Neural cell (in vitro differentiated cells): ENCODE measurements around the gene PPM1L. TPM values are rescaled to one million over a fixed set of nuclear protein-coding genes. Genes with fewer than 3 reads are reported as not detected.

ENCODE experiments used
- H2AFZ ChIP-seq: fragments of 200-600, 300-800 bp; sonication (generic), shearing (Covaris generic); 2 replicates; pipeline ENCODE4 v1.6.0; 2014; ENCODE audit warnings: low read depth, mild to moderate bottlenecking, antibody characterized with exemption, low read length, moderate library complexity
- H3F3A ChIP-seq: fragments of 200-600 bp; shearing (Covaris generic); 2 replicates; pipeline ENCODE4 v1.6.1; 2016; ENCODE audit warnings: mild to moderate bottlenecking, moderate library complexity, mixed read lengths, antibody characterized with exemption, low read length; ENCODE audit not compliant: insufficient read depth, poor library complexity, severe bottlenecking
- H3K27ac ChIP-seq: fragments of 200-600, 300-800 bp; sonication (generic), shearing (Covaris generic); 2 replicates; pipeline ENCODE4 v1.5.1; 2014; ENCODE audit warnings: mild to moderate bottlenecking, low read length, moderate library complexity
- H3K27me3 ChIP-seq: fragments of 300-800, 200-600 bp; sonication (generic), shearing (Covaris generic); 2 replicates; pipeline ENCODE4 v1.6.0; 2014; ENCODE audit warnings: mild to moderate bottlenecking, low read depth, low read length, moderate library complexity; ENCODE audit not compliant: insufficient read depth
- H3K36me3 ChIP-seq: fragments of 300-800, 200-600 bp; sonication (generic), shearing (Covaris generic); 2 replicates; pipeline ENCODE4 v1.5.1; 2014; ENCODE audit warnings: mild to moderate bottlenecking, antibody characterized with exemption, low read length, moderate library complexity; ENCODE audit not compliant: insufficient read depth
- H3K4me2 ChIP-seq: fragments of 300-800, 200-600 bp; sonication (generic), shearing (Covaris generic); 2 replicates; pipeline ENCODE4 v1.6.0; 2014; ENCODE audit warnings: mild to moderate bottlenecking, low read length
- H3K4me3 ChIP-seq: fragments of 300-800, 200-600 bp; sonication (generic), shearing (Covaris generic); 2 replicates; pipeline ENCODE4 v1.5.1; 2014; ENCODE audit warnings: mild to moderate bottlenecking, low read length, moderate library complexity
- H3K79me2 ChIP-seq: fragments of 200-600 bp; shearing (Covaris generic); replicated peaks from 2 replicates; pipeline ENCODE4 v1.6.0; 2014; ENCODE audit warnings: mild to moderate bottlenecking, low read length, moderate library complexity; ENCODE audit not compliant: insufficient read depth
- H3K9ac ChIP-seq: fragments of 300-800, 200-600 bp; sonication (generic), shearing (Covaris generic); 2 replicates; pipeline ENCODE4 v1.6.1; 2016; ENCODE audit warnings: mild to moderate bottlenecking, low read length, mixed read lengths
- H3K9me2 ChIP-seq: fragments of 200-600 bp; shearing (Covaris generic); 2 replicates; pipeline ENCODE4 v1.6.1; 2016; ENCODE audit warnings: mild to moderate bottlenecking, low read length, mixed read lengths; ENCODE audit not compliant: insufficient read depth
- H3K9me3 ChIP-seq: fragments of 200-600, 300-800 bp; sonication (generic), shearing (Covaris generic); 2 replicates; pipeline ENCODE4 v1.6.1; 2016; ENCODE audit warnings: mild to moderate bottlenecking, mixed run types, low read length, moderate library complexity, mixed read lengths
- H4K20me1 ChIP-seq: fragments of 200-600 bp; shearing (Covaris generic); 2 replicates; pipeline ENCODE4 v1.6.1; 2016; ENCODE audit warnings: mild to moderate bottlenecking, mixed run types; ENCODE audit not compliant: insufficient read depth
- CTCF ChIP-seq: fragments of 450-650 bp; IDR thresholded peaks from 2 replicates; pipeline ENCODE4 v1.5.1; 2014; ENCODE audit warnings: antibody characterized with exemption, mild to moderate bottlenecking, moderate library complexity; ENCODE audit not compliant: poor library complexity, severe bottlenecking
- EP300 ChIP-seq: fragments of 450-650 bp; conservative IDR thresholded peaks from 2 replicates; pipeline ENCODE4 v1.6.1; 2014; ENCODE audit warnings: antibody characterized with exemption, mild to moderate bottlenecking, moderate library complexity; ENCODE audit not compliant: poor library complexity, severe bottlenecking
- EZH2 ChIP-seq: fragments of 200-600, 300-800 bp; shearing (Covaris generic), sonication (generic); IDR thresholded peaks from 2 replicates; pipeline ENCODE4 v1.6.1; 2014; ENCODE audit warnings: antibody characterized with exemption, low read length, borderline replicate concordance, mild to moderate bottlenecking; ENCODE audit not compliant: insufficient read depth, poor library complexity, severe bottlenecking
- MXI1 ChIP-seq: fragments of 450-650 bp; conservative IDR thresholded peaks from 2 replicates; pipeline ENCODE4 v1.6.1; 2014; ENCODE audit warnings: antibody characterized with exemption, mild to moderate bottlenecking; ENCODE audit not compliant: poor library complexity, severe bottlenecking
- POLR2AphosphoS5 ChIP-seq: IDR thresholded peaks from 2 replicates; pipeline ENCODE4 v1.6.1; 2012
- RAD21 ChIP-seq: fragments of 450-650 bp; conservative IDR thresholded peaks from 2 replicates; pipeline ENCODE4 v1.6.1; 2014; ENCODE audit warnings: antibody characterized with exemption, mild to moderate bottlenecking, moderate library complexity
- REST ChIP-seq: IDR thresholded peaks from 2 replicates; pipeline ENCODE4 v1.6.1; 2012; ENCODE audit warnings: borderline replicate concordance
- SMC3 ChIP-seq: fragments of 450-650 bp; conservative IDR thresholded peaks from 2 replicates; pipeline ENCODE4 v1.6.1; 2014; ENCODE audit warnings: antibody characterized with exemption, mild to moderate bottlenecking, moderate library complexity; ENCODE audit not compliant: poor library complexity
- TAF1 ChIP-seq: IDR thresholded peaks from 2 replicates; pipeline ENCODE4 v1.6.1; 2012; ENCODE audit warnings: low read depth
- polyA plus RNA-seq: library from polyadenylated mRNA; depleted of rRNA; stranded (reverse); fragments of >200 nt; gene quantifications from 2 replicates; pipeline ENCODE4 v1.2.3, GENCODE V29; 2014

The PPM1L gene
- polyA plus RNA-seq, 1 donor from 2014 or later, result 24.9 TPM

GRCh38 chr3:160948273-160948672, 192.2 kb downstream of the PPM1L start:
- Histone ChIP-seq H3F3A (no peaks in the 10 kb centered on the region), H3K9me3 (no peaks in the 10 kb centered on the region), H3K4me3 (no peak overlapping the region), H2AFZ (no peak overlapping the region), H3K9me2 (no peaks in the 10 kb centered on the region), H4K20me1 (no peaks in the 10 kb centered on the region), H3K9ac (no peak overlapping the region), H3K79me2 (no peaks in the 10 kb centered on the region), H3K27me3 (no peaks in the 10 kb centered on the region), H3K4me2 (no peak overlapping the region), H3K36me3 (no peaks in the 10 kb centered on the region), H3K27ac (no peak overlapping the region)
- TF ChIP-seq POLR2AphosphoS5, result no peak
- TF ChIP-seq RAD21, result no peak
- no peak for TF ChIP-seq EP300
- no peak for TF ChIP-seq EZH2
- TF ChIP-seq REST, result no peak
- TF ChIP-seq CTCF, result no peak
- no peak for TF ChIP-seq SMC3
- TF ChIP-seq MXI1, result no peak
- no peak for TF ChIP-seq TAF1

- Histone ChIP-seq H3K4me3 (no peak overlapping the region), H3K27ac (no peak overlapping the region), H3K9me2 (no peaks in the 10 kb centered on the region), H3K9ac (no peak overlapping the region), H3K9me3 (no peaks in the 10 kb centered on the region), H3K4me2 (no peak overlapping the region), H3K27me3 (no peaks in the 10 kb centered on the region), H3K79me2 (no peaks in the 10 kb centered on the region), H3K36me3 (no peaks in the 10 kb centered on the region), H3F3A (no peaks in the 10 kb centered on the region), H4K20me1 (no peaks in the 10 kb centered on the region), H2AFZ (no peak overlapping the region)
- TF ChIP-seq POLR2AphosphoS5 (no peak), EP300 (no peak), EZH2 (no peak), RAD21 (no peak), MXI1 (no peak), REST (no peak), SMC3 (no peak), CTCF (no peak), TAF1 (no peak)
Measured at GRCh38 chr3:160949460-160949859, 193.4 kb downstream of the PPM1L start.
